Ectodermal cell (in vitro differentiated cells): ENCODE data around the gene CEP95.

ENCODE experiments used
- H3K27ac ChIP-seq: 2 replicates; pipeline ENCODE4 v1.7.0; 2013; ENCODE audit warnings: mild to moderate bottlenecking, low read depth, low read length; ENCODE audit not compliant: insufficient read depth, poor library complexity, severe bottlenecking
- H3K27me3 ChIP-seq: 2 replicates; pipeline ENCODE4 v1.7.0; 2013; ENCODE audit warnings: mild to moderate bottlenecking, low read length; ENCODE audit not compliant: insufficient read depth, control insufficient read depth, poor library complexity, severe bottlenecking
- H3K36me3 ChIP-seq: one replicate; pipeline ENCODE4 v1.7.0; 2013; ENCODE audit warnings: low read length; ENCODE audit not compliant: control insufficient read depth, insufficient read depth
- H3K4me1 ChIP-seq: one replicate; pipeline ENCODE4 v1.7.0; 2013; ENCODE audit warnings: low read length; ENCODE audit not compliant: control insufficient read depth, insufficient read depth
- H3K4me3 ChIP-seq: 2 replicates; pipeline ENCODE4 v1.7.0; 2013; ENCODE audit warnings: low read depth, low read length, control low read depth; ENCODE audit not compliant: insufficient read depth
- H3K9me3 ChIP-seq: 2 replicates; pipeline ENCODE4 v1.7.0; 2013; ENCODE audit warnings: mild to moderate bottlenecking, low read length, moderate library complexity; ENCODE audit not compliant: control insufficient read depth
- WGBS, 2 experiments: methylation state at CpG; one replicate each; pipeline ENCODE4 v1.1.7; 2013; ENCODE audit warnings: missing lambda C conversion rate in 2 of 2; 5-methylcytosine and 5-hydroxymethylcytosine counted together

CEP95 gene

DNA sequence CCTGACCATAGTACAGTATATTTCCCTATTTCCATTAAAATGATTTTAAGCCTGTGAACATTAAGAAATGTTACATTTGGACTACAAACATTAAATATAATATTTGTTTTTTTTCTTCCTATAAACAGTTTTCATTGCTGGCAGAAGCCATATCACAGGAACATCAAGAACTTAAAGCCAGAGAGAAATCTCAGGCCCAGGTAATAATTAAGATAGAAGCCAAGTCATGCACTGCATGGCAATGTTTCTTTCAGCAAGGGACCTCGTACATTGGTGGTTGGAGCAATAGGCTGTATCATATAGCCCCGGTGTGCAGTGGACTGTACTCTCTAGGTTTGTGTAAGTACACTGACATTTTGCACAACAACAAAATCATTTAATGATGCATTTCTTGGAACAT lies 30.1 kb downstream of the CEP95 start:
- Histone ChIP-seq H3K36me3 (peaks cover 37% of the 10 kb centered on the region), H3K27ac (no peak overlapping the region), H3K4me3 (no peak overlapping the region), H3K27me3 (no peaks in the 10 kb centered on the region), H3K4me1 (no peaks in the 10 kb centered on the region), H3K9me3 (no peaks in the 10 kb centered on the region)
- 92 to 95% methylated on average over 2 of the region's 2 CpGs for WGBS, 2 experiments

DNA sequence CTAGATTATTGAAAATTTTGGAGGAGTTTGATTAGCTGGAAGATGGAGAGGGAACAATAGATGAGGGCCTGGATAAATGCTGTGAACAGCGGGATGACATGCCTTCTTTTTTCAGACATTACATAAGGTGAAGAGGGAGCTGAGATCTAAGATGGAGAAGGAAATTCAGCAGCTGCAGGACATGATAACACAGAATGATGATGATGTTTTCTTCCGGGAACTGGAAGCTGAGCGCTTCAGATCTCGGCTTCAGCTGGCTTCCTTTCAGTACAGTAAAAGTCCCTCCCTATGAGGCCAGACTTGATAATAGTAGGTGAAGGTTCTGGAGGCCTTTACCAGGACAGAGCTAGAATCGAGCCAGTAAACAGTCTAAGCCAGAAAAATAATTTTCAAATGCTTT lies 30.7 kb downstream of the CEP95 start:
- Histone ChIP-seq H3K27me3 (no peaks in the 10 kb centered on the region), H3K9me3 (no peaks in the 10 kb centered on the region), H3K4me1 (no peaks in the 10 kb centered on the region), H3K27ac (no peak overlapping the region), H3K36me3 (peaks cover 31% of the 10 kb centered on the region), H3K4me3 (no peak overlapping the region)
- 93 to 99% methylated on average over 4 to 5 of the region's 5 CpGs for WGBS, 2 experiments

DNA sequence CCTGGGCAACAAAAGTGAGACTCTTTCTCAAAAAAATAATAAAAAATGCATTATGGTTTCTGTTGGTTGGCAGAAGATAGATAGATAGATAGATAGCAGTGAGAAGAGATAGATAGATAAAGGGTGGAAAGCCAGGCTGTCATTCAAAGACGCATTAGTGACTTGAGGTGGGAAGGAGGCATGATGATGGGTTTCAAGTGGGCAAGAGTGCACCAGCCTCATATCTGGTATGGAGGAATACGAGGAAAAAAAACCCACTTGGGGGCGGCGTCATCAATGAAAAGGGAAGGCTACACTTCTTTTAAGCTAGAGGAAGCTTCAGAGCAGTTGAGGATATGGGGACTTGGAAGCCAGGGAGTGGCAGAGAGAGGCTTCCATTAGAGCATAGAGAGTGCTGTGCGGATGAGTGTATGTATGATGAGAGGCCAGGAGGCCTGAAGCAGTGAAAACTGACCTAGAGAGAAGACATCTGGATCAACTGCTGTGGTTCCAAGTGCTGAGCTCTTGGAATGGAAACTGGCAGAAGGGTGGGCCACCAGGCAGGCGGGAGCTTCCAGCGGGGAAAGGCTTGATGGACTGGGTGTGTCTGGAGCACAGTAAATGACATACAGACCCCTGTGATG lies 31.8 kb downstream of the CEP95 start:
- H3K36me3 ChIP-seq: peaks cover 22% of the 10 kb centered on the region
- no peaks in the 10 kb centered on the region for H3K27me3 ChIP-seq
- H3K9me3 ChIP-seq: no peaks in the 10 kb centered on the region
- no peak overlapping the region for H3K27ac ChIP-seq
- WGBS, 2 experiments: 93 to 95% methylated on average over 7 of the region's 7 CpGs
- no peaks in the 10 kb centered on the region for H3K4me1 ChIP-seq
- H3K4me3 ChIP-seq: no peak overlapping the region

DNA sequence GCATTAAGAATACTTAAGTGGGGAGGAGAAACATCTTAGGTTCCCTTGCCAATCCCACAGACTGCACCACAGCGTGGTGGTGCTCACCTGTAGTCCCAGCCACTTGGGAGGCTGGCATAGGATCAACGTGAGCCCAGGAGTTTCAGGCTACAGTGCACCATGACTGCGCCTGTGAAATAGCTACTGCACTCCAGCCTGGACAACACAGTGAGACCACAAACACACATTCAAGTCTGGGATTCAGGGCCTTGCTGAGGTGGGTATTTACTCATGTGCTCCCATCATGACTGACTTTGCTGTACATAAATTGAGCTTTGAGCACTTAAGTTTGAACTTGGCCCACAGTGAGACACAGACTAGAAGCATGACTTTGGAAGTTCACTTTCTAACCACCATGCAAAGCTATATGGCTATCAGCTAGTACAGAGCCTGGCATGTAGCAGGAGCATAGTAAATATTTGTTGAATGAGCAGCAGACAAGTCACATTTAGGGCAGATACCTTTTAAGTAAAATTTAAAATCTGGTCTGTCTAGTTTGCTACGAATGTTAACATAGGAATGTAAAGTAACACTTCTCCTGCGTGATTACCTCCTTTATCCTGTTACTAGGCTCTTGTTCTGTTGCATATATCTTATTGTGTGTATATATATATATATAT lies 33.5 kb downstream of the CEP95 start:
- no peaks in the 10 kb centered on the region for H3K27me3 ChIP-seq
- no peaks in the 10 kb centered on the region for H3K9me3 ChIP-seq
- no peak overlapping the region for H3K27ac ChIP-seq
- no peak overlapping the region for H3K4me3 ChIP-seq
- no peaks in the 10 kb centered on the region for H3K4me1 ChIP-seq
- H3K36me3 ChIP-seq: peaks cover 13% of the 10 kb centered on the region
- 93 to 97% methylated on average over 4 of the region's 5 CpGs for WGBS, 2 experiments

DNA sequence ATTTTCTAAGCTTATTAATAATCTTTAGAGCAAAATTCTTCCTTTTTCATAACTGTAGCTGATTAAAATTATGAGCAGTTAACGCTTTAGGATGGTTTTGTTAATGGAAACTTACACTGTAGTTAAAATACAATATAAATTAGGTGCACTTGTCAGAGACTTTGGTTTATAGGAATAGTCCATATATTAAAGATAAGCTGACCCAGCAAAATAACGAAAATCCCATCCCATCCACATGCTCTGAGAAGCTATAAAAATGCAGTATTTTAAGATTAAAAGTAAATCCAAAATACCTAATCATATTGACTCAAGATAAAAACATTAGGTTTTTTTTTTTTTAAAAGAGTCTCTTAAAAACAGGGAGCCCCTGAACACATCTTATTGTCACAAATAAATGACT lies 38.0 kb downstream of the CEP95 start:
- WGBS, 2 experiments: no CpG with 5 or more reads among the region's 2 CpGs
- Histone ChIP-seq H3K27ac (no peak overlapping the region), H3K36me3 (no peaks in the 10 kb centered on the region), H3K4me1 (no peaks in the 10 kb centered on the region), H3K9me3 (no peaks in the 10 kb centered on the region), H3K27me3 (no peaks in the 10 kb centered on the region), H3K4me3 (no peak overlapping the region)

DNA sequence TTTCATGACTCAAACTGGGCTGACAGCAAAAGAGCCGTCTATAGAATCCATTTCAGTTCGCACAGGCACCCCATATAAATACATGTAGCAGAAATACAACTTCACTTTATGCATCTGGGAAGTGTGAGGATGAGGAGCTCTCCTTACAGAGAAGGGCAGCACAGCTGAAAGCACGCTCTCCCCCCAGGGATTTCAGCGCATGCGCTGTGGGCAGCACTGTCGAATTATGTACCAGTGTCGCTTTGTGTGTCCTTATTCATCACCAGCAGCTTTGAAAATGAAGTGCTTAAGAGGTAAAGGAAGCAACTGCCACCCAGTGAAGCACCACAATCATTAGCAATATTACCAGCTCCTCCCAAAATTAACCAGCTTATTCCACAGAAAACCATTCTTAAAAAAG lies 39.9 kb downstream of the CEP95 start:
- Histone ChIP-seq H3K27ac (no peak overlapping the region), H3K4me1 (no peaks in the 10 kb centered on the region), H3K4me3 (no peak overlapping the region), H3K9me3 (no peaks in the 10 kb centered on the region), H3K27me3 (no peaks in the 10 kb centered on the region), H3K36me3 (no peaks in the 10 kb centered on the region)
- WGBS, 2 experiments: 93 to 96% methylated on average over 7 of the region's 7 CpGs

DNA sequence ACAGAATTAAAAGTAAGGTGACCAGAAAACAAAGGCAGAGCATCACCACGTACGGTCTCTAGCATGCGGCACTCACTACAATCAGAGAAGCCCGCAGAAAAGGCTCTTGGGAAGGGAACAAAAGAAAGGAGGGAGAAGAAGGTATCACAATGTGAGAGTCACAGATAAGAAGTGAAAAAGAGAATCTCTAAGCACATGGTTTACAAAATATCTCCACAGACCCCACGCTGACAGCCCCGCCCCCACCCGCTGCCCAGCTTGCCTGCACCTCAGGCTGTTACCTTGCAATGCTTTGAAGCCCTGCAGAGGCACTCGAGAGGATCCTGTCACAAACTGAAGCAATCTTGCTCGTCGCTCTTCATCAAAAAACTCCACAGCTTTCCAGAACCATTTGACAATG lies 40.5 kb downstream of the CEP95 start:
- Histone ChIP-seq H3K36me3 (no peaks in the 10 kb centered on the region), H3K9me3 (no peaks in the 10 kb centered on the region), H3K27ac (no peak overlapping the region), H3K4me1 (no peaks in the 10 kb centered on the region), H3K4me3 (no peak overlapping the region), H3K27me3 (no peaks in the 10 kb centered on the region)
- WGBS, 2 experiments: 62 to 70% methylated on average over 10 of the region's 10 CpGs

DNA sequence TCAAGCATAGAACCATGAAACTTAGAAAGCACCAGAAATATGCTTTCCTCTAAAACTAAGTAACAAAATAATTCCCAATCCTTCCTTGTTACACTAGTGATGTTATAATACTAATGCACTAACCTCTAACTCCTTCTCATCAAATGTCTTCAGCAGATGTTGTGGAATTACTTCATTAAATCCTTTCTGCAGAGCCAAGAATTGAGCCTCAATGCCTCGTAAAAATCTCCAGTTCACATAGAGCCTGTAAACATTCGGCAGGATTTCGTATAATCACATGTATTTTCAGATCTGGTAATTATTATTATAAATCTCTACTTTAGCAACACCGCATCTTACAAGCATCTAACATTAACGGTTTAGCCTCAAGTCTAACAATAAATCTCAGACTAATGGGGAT lies 44.7 kb downstream of the CEP95 start:
- WGBS, 2 experiments: 92 to 96% methylated on average over 5 of the region's 5 CpGs
- Histone ChIP-seq H3K9me3 (no peaks in the 10 kb centered on the region), H3K27ac (no peak overlapping the region)

DNA sequence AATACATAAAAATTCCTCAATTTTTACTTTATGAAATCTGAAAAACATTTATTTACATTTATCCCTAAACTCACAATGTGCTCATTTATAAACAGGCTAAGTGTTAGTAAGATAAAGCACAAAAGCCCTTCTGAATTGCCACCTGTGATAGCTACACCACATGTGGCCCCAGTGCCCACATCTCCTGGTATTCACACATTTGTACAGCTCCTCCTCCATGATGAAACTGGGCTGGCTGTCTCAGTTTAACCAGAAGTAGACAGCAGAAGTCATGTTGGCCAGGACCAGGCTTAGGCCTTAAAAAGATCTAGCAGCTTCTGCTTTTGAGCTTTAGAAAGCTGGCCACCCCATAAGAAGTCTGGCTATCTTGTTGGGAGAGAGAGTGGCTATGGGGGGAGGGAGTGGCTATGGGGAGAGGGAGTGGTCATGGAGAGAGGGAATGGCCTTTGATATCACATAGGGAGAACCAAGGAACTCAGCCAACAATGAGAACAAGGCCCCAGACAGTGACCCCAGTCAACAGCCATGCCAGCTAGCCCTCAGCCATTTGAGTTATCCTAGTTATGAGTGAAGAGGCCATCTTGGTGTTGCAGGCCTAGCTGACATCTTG lies 47.4 kb downstream of the CEP95 start:
- no peak overlapping the region for H3K4me3 ChIP-seq
- no peaks in the 10 kb centered on the region for H3K4me1 ChIP-seq
- no peaks in the 10 kb centered on the region for H3K9me3 ChIP-seq
- no peaks in the 10 kb centered on the region for H3K36me3 ChIP-seq
- no peak overlapping the region for H3K27ac ChIP-seq
- no peaks in the 10 kb centered on the region for H3K27me3 ChIP-seq

More for the DNA sequence above, 44.7 kb downstream of the CEP95 start:
- no peaks in the 10 kb centered on the region for H3K4me1 ChIP-seq
- no peaks in the 10 kb centered on the region for H3K27me3 ChIP-seq
- H3K4me3 ChIP-seq: no peak overlapping the region
- no peaks in the 10 kb centered on the region for H3K36me3 ChIP-seq

DNA sequence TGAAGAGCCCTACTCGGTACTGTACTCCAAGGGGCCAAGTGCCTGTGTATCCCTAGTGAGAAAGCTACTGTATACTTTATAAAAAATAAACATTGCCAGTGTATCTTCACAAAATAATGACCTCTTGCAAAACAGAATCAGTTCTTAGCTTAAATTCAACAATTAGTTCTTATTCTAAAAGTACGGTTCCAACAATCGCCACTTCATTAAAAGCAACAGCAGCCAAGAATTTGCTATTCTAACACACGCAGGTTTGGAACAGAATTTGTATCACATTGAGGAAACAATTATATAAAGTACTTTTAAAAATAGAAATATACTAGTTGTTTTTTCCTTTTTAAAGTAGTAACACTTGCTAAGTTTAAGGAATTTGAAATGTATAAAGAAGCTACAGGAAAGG lies 48.5 kb downstream of the CEP95 start:
- WGBS, 2 experiments: 94% methylated on average over 3 of the region's 4 CpGs
- H3K27me3 ChIP-seq: no peaks in the 10 kb centered on the region
- H3K27ac ChIP-seq: no peak overlapping the region
- no peaks in the 10 kb centered on the region for H3K36me3 ChIP-seq
- H3K9me3 ChIP-seq: no peaks in the 10 kb centered on the region
- H3K4me3 ChIP-seq: no peak overlapping the region
- no peaks in the 10 kb centered on the region for H3K4me1 ChIP-seq
